Measurements from ENCODE around the gene RBM15. TPM values are rescaled to one million over a fixed set of nuclear protein-coding genes. Genes with fewer than 3 reads are reported as not detected.

RBM15 gene
- total and polyA plus RNA-seq, 2 of the 4 experiments (the other 2 are of a cell fraction): 6.3 to 31.7 TPM

DNA sequence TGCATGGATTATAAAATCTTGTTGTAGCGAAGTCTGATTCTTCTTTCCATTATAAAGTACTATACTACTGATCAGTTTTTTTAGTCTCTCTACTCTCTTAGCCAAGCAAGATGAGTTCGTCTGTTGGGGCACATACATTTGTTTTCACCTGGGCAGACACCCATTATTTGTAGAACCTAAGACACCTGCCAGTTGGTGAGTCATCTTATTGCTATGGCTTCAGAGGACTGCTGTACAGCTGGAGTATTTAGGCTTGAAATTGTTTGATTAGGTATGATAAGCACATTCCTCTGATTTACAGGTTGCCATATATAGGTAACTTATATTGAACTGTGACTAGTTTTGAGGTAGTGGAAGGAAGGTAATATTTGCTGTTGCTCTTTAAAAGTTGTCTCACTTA is 17.2 kb downstream of the RBM15 start:
- no peak overlapping the region for H3K14ac ChIP-seq (replicated peaks; ENCODE audit: low read depth, low read length)
- WGBS, 2 experiments (ENCODE audit: extremely low coverage in 2 of 2, insufficient read length in 1 of 2): no CpG with 5 or more reads among the region's 2 CpGs
- H3K4me2 ChIP-seq (ENCODE audit: low read depth, low read length): no peak overlapping the region
- ATAC-seq (ENCODE audit: low read depth) (no peak), DNase-seq (no peak)
- no peak overlapping the region for H2BK5ac ChIP-seq (ENCODE audit: low read depth, low read length, poor library complexity, severe bottlenecking)
- in situ Hi-C loops (cut with MboI; ENCODE audit: low sequenced_read_pairs): no loop called here
- no peak overlapping the region for H3K18ac ChIP-seq (ENCODE audit: low read depth, low read length)
- peaks cover 2% of the 10 kb centered on the region; the same call in 1 of the 2 replicates for H3K36me3 ChIP-seq (ENCODE audit: control insufficient read depth, insufficient read depth, low read length)
- no peaks in the 10 kb centered on the region for H3K4me1 ChIP-seq (ENCODE audit: control insufficient read depth, insufficient read depth, low read length)
- CTCF ChIA-PET: no interaction called here
- no peak overlapping the region for H3K4ac ChIP-seq (ENCODE audit: low read depth, low read length)
- no peaks in the 10 kb centered on the region for H3K27me3 ChIP-seq (ENCODE audit: control insufficient read depth, insufficient read depth, low read length)
- no peak overlapping the region for H3K9ac ChIP-seq (ENCODE audit: low read depth, low read length)
- H4K8ac ChIP-seq (ENCODE audit: low read depth in 2 of 2, low read length in 2 of 2): no peak overlapping the region
- H3K9me3 ChIP-seq (ENCODE audit: control insufficient read depth, insufficient read depth, low read length): no peaks in the 10 kb centered on the region
- H4K20me1 ChIP-seq (ENCODE audit: insufficient read depth, low read length): no peaks in the 10 kb centered on the region; the same call in 1 of the 2 replicates
- no peak overlapping the region for H4K5ac ChIP-seq (ENCODE audit: low read depth, low read length)
- no peak overlapping the region for H2BK20ac ChIP-seq (ENCODE audit: low read depth, low read length)
- no peak overlapping the region for H4K91ac ChIP-seq (ENCODE audit: insufficient read depth, low read depth, low read length)
- H3K56ac ChIP-seq (ENCODE audit: extremely low read depth, insufficient read depth, low read length): no peak overlapping the region
- H2BK120ac ChIP-seq (ENCODE audit: low read depth, low read length): no peak overlapping the region
- POLR2A ChIA-PET (ENCODE audit: unreplicated experiment): no interaction called here
- no peak overlapping the region for H3K4me3 ChIP-seq (ENCODE audit: insufficient read depth, low read depth, low read length)
- no peak overlapping the region for H2AK5ac ChIP-seq (ENCODE audit: low read depth, low read length)
- TF ChIP-seq CHD1 (IDR thresholded peaks at IDR 0.05; ENCODE audit: low read depth, low read length) (no peak), RCOR1 (IDR thresholded peaks at IDR 0.05; ENCODE audit: insufficient replicate concordance, low read length) (no peak), SMC3 (IDR thresholded peaks at IDR 0.05; ENCODE audit: low read depth, low read length) (no peak), POLR2A (IDR thresholded peaks at IDR 0.05; ENCODE audit: low read depth, low read length) (no peak)
- TF ChIP-seq, protein P1, sequence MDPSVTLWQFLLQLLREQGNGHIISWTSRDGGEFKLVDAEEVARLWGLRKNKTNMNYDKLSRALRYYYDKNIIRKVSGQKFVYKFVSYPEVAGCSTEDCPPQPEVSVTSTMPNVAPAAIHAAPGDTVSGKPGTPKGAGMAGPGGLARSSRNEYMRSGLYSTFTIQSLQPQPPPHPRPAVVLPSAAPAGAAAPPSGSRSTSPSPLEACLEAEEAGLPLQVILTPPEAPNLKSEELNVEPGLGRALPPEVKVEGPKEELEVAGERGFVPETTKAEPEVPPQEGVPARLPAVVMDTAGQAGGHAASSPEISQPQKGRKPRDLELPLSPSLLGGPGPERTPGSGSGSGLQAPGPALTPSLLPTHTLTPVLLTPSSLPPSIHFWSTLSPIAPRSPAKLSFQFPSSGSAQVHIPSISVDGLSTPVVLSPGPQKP (IDR thresholded peaks at IDR 0.05; ENCODE audit: borderline replicate concordance, low read depth, low read length): no peak
- peaks cover 13 to 36% of the 10 kb centered on the region in 2 experiments; a peak in 3 of 4 replicates for H3K79me1 ChIP-seq (ENCODE audit: low read depth in 1 of 2, low read length in 2 of 2)
- H3K27ac ChIP-seq (ENCODE audit: insufficient read depth, low read length): no peak overlapping the region
- no TSS peak for BruUV-seq (replicated peaks)
- intact Hi-C loops (cut with micrococcal nuclease): no loop called here
- no peak overlapping the region for H2AK9ac ChIP-seq (replicated peaks; ENCODE audit: low read depth, low read length, poor library complexity)
- no peaks in the 10 kb centered on the region for H3K9me1 ChIP-seq (ENCODE audit: insufficient read depth, low read length)
- no peak overlapping the region for H2BK15ac ChIP-seq (ENCODE audit: low read depth, low read length)
- H3K23ac ChIP-seq (ENCODE audit: low read depth, low read length): no peak overlapping the region
- no peak overlapping the region for H2AFZ ChIP-seq (replicated peaks; ENCODE audit: low read length, poor library complexity)
- dilution Hi-C loops (cut with HindIII; ENCODE audit: low sequenced_read_pairs, unreplicated experiment): no loop called here

Measured in IMR-90 (cell line).